Activated effector memory CD4-positive, alpha-beta T cell treated with anti-CD3 and anti-CD28 coated beads, Interleukin-2, amount 50 U/mL, for 16 hours (primary cell): ENCODE measurements around the gene USP17L10.
A peak's percentile ranks its signal among the peaks of the same experiment; 100 is the strongest.
"Not testable (repeated sequence)": the region's sequence is repeated elsewhere in the genome, so short reads cannot be mapped to it uniquely, and the experiment has no call there.

ENCODE experiments used
- DNase-seq: peaks from one replicate; pipeline ENCODE4 v3.0.0-alpha.2; 2020

Gene USP17L10

GRCh38 chr4:9210357-9210756, at the start of gene USP17L10:
USP17L10 (plus strand) TSS chr4:9210657; CDS start chr4:9210657, 0 bp downstream.
- not testable (repeated sequence) for DNase-seq

- DNase-seq: not testable (repeated sequence)
Measured at GRCh38 chr4:9165990-9166389, 44.5 kb upstream of the USP17L10 start.

GRCh38 chr4:9169791-9170459, 40.5 kb upstream of the USP17L10 start, which contains the start of gene FAM90A26:
FAM90A26 (plus strand) TSS chr4:9170409; CDS start chr4:9173173, 2,764 bp downstream.
- DNase-seq: not testable (repeated sequence)

- DNase-seq: not testable (repeated sequence)
Measured at GRCh38 chr4:9214701-9215100, 4.2 kb downstream of the USP17L10 start.

GRCh38 chr4:9215105-9215504, 4.6 kb downstream of the USP17L10 start, which contains the start of gene USP17L11:
USP17L11 (plus strand) TSS chr4:9215405; CDS start chr4:9215405, 0 bp downstream.
- not testable (repeated sequence) for DNase-seq

GRCh38 chr4:9219852-9220251, 9.4 kb downstream of the USP17L10 start, which contains the start of gene USP17L12:
USP17L12 (plus strand) TSS chr4:9220152; CDS start chr4:9220152, 0 bp downstream.
- DNase-seq: not testable (repeated sequence)

- DNase-seq: not testable (repeated sequence)
Measured at GRCh38 chr4:9224596-9224995, 14.1 kb downstream of the USP17L10 start, which contains the start of gene USP17L13. USP17L13 (plus strand) TSS chr4:9224896; CDS start chr4:9224896, 0 bp downstream.

- peak; percentile 49 for DNase-seq
Measured at GRCh38 chr4:9230249-9230648, 19.8 kb downstream of the USP17L10 start.

GRCh38 chr4:9234085-9234484, 23.6 kb downstream of the USP17L10 start, which contains the start of gene USP17L15:
USP17L15 (plus strand) TSS chr4:9234385; CDS start chr4:9234385, 0 bp downstream.
- DNase-seq: not testable (repeated sequence)

GRCh38 chr4:9238461-9238860, 28.0 kb downstream of the USP17L10 start:
- DNase-seq: not testable (repeated sequence)

- not testable (repeated sequence) for DNase-seq
Measured at GRCh38 chr4:9243579-9243978, 33.1 kb downstream of the USP17L10 start, which contains the start of gene USP17L17. USP17L17 (plus strand) TSS chr4:9243879; CDS start chr4:9243879, 0 bp downstream.

- DNase-seq: peak; percentile 65
Measured at GRCh38 chr4:9247953-9248680, 37.7 kb downstream of the USP17L10 start, which contains the start of gene USP17L18. USP17L18 (plus strand) TSS chr4:9248630; CDS start chr4:9248630, 0 bp downstream.

- not testable (repeated sequence) for DNase-seq
Measured at GRCh38 chr4:9253078-9253477, 42.6 kb downstream of the USP17L10 start, which contains the start of gene USP17L19. USP17L19 (plus strand) TSS chr4:9253378; CDS start chr4:9253378, 0 bp downstream.

- not testable (repeated sequence) for DNase-seq
Measured at GRCh38 chr4:9257824-9258223, 47.4 kb downstream of the USP17L10 start, which contains the start of gene USP17L20. USP17L20 (plus strand) TSS chr4:9258124; CDS start chr4:9258124, 0 bp downstream.
